NCI-H748 (cell line): ENCODE measurements around the gene CEP85L.
"Not testable (repeated sequence)": the region's sequence is repeated elsewhere in the genome, so short reads cannot be mapped to it uniquely, and the experiment has no call there.

Experiments used
- DNase-seq: peaks from one replicate; lab custom pipeline; 2025; ENCODE audit not compliant: unreplicated experiment; lab: John Stamatoyannopoulos, UW

CEP85L gene

DNA sequence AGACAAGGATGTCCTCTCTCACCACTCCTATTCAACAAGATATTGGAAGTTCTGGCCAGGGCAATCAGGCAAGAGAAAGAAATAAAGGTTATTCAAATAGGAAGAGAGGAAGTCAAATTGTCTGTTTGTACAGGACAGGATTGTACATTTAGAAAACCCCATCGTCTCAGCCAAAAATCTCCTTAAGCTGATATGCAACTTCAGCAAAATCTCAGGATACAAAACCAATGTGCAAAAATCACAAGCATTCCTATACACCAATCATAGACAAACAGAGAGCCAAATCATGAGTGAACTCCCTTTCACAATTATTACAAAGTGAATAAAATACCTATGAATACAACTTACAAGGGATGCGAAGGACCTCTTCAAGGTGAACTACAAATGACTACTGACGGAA lies 217.2 kb downstream of the CEP85L start:
- not testable (repeated sequence) for DNase-seq

- not testable (repeated sequence) for DNase-seq
Observed at GRCh38 chr6:118421312-118421711, 230.1 kb downstream of the CEP85L start.

GRCh38 chr6:118419448-118420394 lies 231.7 kb downstream of the CEP85L start:
- DNase-seq = no peak
